Stimulated activated CD8-positive, alpha-beta memory T cell treated with anti-CD3 and anti-CD28 coated beads, Interleukin-15, amount 100 ng/mL, for 24 hours (primary cell): ENCODE measurements around the gene MXRA7.
A peak's percentile ranks its signal among the peaks of the same experiment; 100 is the strongest.
"Not testable (repeated sequence)": the region's sequence is repeated elsewhere in the genome, so short reads cannot be mapped to it uniquely, and the experiment has no call there.

Experiments used
- DNase-seq: peaks from one replicate; pipeline ENCODE4 v3.0.0-alpha.2; 2020; ENCODE audit warnings: low read depth

Gene MXRA7

DNA sequence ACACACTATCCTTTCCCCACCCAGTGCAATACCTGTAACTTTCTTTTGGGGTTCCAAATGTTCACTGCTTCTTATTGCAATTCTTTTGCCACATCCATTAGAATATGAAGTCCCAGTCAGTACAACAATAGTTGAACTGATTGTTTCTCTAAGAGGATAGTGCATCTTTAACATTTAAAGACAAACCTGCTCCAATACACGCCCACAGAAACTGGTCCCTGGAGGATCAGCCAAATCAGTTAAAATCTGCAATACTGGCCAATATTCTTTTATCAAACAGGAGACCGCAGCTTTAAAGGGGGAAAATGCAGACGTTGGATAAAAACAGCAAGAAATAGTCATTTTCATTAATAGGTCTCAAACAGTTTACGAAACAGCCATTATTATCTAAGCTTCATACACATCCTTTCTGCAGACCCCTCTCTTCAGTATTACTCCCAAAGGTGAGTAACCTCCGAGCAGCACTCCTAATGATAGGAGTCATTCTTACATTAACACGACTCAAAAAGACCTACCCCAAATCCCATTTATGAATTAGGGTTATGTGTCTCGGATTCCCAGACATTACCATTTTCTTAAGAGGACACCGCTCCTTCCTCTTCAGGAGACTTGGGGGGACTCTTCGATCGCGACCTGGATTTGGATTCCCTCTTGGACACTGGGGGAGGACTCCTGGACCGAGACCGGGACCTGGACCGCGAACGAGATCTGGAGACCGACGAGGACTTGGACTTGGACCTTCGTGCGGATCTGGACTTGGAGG, 25.0 kb upstream of the MXRA7 start:
- no peak for DNase-seq

GRCh38 chr17:76735006-76735405, 24.2 kb upstream of the MXRA7 start:
- no peak for DNase-seq

DNA sequence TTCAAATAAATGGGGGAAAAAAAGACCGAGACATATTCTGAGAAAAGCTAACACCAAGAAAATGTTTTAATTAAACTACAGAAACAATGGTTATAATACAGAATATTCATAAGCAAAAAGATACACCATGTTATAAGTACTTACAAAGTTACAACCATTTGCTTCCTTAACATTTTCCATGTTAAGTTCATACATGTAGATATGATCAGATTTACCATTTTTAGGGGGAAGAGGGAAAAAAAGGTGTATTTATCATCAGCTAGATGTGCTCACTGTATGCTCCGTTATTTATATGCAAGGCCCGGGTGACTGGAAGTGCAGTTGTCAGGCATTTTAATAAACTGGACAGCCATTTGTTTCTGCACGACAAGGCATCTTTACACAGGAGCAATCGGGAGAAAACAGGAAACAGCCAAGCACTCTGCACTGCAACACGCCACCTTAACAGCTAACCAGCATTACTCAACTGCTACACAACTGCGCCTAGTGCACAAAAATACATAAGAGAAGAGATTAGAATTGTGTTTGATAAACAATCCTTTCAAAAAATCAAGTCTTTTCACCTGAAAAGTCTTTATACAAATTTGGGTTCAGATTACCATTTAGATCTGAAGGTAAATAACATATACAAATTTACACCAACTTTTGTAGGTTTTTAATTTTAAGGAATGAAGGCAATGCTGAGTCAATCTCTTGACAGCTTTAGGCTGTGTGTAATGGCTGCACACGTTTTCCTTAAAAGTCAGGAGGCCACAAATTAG, 23.5 kb upstream of the MXRA7 start:
- DNase-seq: no peak

DNA sequence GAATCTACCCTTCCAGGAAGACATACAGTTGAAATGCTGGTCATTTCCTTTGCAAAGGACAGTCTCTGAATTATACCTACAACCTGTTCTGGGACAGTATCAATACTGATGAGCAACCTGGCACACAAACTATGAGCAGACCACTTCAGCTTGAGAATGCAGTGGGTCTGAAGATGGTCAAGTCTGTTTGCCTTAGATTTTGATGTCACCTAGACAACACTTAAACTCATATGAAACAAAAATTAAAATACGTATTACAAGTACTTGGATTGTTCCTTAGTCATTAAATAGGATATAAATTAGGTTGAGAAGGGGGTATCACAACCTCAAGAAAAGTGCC, 22.8 kb upstream of the MXRA7 start:
- DNase-seq: no peak

DNA sequence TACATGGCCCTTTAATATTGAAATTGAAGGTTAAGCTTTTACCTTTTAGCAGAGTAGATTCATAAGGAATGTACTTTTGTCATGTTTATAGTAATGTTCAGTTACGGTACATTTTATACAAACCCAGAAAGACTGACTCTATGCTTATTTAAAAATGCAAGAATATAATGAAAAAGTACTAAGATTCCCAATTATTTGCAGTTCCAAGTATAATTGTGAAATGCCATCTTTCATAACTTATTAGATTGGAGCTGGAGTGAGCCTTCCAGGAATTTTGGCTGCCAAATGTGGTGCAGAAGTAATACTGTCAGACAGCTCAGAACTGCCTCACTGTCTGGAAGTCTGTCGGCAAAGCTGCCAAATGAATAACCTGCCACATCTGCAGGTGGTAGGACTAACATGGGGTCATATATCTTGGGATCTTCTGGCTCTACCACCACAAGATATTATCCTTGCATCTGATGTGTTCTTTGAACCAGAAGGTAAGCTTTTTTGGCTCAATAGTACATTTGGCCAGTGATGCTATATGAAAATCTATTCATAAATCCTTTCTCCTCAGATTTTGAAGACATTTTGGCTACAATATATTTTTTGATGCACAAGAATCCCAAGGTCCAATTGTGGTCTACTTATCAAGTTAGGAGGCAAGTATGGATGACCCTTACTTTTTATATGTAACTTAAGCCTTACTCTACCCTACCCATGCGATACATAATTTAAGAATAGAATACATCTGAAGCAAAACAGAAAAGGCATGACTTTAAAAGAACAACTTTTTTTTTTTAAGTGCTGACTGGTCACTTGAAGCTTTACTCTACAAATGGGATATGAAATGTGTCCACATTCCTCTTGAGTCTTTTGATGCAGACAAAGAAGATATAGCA, 22.2 kb upstream of the MXRA7 start:
- DNase-seq: no peak

DNA sequence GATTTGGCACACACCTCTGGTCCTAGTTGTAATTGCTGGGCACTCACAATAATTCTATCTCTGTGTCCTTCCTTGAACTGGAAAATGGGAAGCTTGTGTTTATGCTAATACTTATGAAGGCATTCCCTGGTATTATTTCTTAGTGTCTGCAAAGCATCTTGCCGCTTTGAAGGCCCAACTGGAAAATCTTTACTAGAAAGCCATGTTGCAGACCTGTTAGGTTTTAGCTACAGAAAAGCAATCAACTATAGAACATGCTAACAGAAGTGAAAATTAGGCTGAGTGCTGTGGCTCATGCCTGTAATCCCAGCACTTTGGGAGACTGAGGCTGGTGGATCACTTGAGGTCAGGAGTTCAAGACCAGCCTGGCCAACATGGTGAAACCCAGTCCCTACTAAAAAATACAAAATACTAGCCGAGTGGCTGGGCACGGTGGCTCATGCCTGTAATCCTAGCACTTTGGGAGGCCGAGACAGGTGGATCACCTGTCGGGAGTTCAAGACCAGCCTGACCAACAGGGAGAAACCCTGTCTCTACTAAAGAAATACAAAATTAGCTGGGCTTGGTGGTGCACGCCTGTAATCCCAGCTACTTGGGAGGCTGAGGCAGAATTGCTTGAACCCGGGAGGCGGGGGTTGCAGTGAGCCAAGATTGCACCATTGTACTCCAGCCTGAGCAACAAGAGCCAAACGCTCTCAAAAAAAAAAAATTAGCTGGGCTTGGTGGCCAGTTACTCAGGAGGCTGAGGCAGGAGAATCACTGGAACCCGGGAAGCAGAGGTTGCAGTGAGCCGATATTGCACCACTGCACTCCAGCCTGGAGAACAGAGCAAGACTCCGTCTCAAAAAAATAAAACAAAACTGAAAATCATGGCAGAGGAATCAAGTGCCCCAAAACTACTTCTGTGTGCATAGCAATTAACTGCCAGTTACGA, 21.3 kb upstream of the MXRA7 start:
- DNase-seq: not testable (repeated sequence)

DNA sequence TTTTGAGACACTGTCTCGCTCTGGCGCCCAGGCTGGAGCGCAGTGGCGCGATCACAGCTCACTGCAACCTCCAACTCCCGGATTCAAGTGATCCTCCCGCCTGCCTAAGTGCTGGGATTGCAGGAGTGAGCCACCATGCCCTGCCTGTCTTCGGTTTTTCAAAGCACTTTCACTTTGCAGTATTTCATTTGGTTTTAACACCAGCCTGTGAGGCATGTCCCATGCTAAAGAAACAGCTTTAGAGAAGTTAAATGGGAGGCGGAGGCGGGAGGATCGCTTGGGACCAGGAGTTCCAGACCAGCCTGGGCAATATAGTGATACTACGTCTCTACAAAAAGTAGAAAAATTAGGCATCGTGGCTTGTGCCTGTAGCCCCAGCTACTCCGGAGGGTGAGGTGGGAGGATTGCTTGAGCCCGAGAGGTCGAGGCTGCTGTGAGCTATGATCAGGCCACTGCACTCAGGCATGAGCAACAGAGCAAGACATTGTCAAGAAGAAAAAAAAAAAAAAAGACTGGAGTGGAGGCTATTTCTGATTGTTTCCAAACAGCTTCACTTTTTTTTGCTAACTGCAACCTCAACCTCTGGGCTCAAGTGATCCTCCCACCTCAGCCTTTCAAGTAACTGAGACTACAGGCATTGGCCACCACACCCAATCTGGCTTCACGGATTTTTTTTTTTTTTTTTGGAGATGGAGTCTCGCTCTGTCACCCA, 17.1 kb upstream of the MXRA7 start:
- no peak for DNase-seq

- DNase-seq: peak; percentile 74
Measured at GRCh38 chr17:76726776-76727718, 16.3 kb upstream of the MXRA7 start, which contains the start of gene METTL23. TSS of gene METTL23 (plus strand) at chr17:76726839. CDS start at chr17:76729711, 2,872 bp downstream.

DNA sequence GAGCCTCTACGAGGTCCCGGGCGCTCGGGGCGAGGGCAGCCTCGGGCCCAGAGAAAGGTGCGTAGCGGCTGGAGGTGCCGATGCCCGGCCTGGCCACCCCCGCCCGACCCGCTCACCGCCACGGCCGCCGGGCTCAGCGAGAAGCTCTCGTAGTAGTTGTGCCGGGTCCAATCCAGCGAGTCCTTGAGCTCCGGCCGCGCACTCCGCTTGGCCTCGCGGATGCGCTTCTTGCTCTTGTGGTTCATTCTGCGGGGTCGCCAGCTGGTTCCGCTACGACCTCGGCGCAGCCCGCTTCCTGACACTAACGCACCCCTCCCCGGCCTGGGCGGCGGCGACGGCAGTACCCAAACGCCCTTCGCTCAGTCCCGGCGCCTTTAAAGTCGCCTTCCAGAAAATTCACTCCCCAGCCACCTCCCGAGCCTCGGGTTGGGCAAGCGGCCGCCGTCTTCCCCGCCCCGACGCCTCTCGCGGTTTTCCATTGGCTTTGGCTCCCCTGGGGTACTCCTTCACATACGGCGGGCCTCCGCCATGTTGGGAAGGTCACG, 15.5 kb upstream of the MXRA7 start, which contains the start of gene JMJD6:
Gene JMJD6, minus strand, starts transcription at position 376 of the 545 bp plus-strand sequence. Its CDS starts 131 bp downstream, at position 245.
- DNase-seq: no peak

DNA sequence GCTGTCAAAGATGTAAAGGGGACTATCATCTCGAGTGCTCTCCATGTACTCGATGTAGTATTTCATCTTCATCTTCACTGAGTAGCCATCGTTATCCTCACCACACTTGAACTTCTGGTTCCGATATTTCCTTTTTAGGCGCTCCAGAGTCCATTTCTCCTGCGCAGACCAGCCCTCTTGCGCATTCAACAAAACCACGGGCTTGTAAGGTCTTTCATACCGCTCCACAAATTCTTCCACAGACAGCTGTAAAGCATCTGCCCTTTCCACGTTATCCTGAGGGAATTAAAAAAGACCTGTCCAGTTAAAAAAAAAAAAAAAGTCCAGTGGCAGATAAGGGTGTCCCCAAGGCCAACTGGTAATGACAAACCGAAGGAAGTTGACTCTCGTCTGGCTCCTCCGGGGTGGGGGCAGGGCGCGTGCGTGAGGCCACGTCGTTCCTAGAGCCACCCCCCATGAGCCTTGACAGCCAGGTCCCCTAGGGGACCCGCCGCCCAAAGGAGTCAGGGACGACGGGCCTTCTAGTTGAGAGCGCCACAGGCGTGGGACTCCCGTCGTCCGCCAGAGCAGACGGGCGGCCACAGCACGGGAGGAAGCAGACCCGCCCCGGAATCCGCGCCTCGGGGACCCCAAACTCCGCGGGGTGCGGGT, 14.9 kb upstream of the MXRA7 start:
- DNase-seq: peak; percentile 43

GRCh38 chr17:76723812-76724211, 13.0 kb upstream of the MXRA7 start:
- DNase-seq: no peak

GRCh38 chr17:76722977-76723376, 12.2 kb upstream of the MXRA7 start:
- DNase-seq: not testable (repeated sequence)

- no peak for DNase-seq
Measured at GRCh38 chr17:76722279-76722678, 11.5 kb upstream of the MXRA7 start.

DNA sequence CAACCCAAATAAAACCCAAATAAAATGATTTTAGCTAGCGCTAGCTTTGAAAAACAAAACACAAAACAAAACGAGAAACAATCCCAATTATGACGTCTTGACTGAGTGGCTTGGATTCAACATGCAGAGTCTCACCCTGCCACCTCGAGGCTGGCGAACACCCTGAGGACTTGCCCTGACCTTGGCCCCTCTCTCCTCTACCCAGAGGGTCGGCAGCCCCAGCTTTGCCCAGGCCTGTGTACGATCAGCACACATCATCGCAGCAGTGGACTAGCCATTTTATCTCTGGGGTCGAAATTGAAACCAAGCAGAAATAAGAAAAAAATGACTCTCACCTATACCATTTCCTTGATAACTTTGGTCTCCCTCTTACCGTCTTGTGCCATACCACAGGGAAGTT, 10.7 kb upstream of the MXRA7 start:
- no peak for DNase-seq

DNA sequence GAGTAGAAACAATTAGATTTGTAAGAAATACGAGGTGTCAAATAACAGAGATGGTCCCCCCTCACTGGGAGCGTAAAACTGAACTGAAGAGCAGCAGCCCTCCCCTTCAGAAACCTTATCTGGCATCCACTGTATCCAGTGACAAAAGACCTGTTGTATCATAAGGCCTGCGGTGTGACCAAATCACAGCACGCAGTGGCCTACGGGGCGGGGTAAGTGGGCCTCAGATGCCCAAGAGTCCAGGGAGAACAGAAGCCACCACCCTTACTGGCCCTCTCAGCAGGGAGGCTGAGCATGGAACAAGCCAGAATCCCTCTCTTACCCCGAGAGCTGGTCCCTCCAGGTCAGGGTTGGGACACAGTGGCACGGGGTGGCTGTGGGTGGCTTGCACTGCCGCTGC, 10.2 kb upstream of the MXRA7 start:
- no peak for DNase-seq

DNA sequence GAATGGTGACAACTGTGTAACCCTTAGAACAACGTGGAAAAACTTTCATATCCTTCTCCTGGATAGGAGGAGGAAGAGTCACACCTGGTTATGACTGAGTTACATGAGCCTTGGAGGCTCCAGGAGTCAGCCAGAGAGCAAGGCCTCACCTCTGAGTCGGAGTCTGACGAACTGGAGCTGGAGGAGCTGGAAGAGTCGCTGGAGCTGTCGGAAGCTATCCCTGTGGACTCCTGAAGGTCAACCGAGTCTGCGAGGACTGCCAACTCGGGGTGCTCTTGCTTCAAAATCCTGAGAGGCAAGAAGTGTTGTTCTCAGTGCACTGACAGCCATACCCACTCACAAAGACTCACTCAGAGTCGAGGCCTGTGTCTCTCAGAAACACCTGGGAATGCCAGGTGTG, 9.4 kb upstream of the MXRA7 start:
- no peak for DNase-seq

GRCh38 chr17:76718516-76718915, 7.8 kb upstream of the MXRA7 start:
- no peak for DNase-seq

DNA sequence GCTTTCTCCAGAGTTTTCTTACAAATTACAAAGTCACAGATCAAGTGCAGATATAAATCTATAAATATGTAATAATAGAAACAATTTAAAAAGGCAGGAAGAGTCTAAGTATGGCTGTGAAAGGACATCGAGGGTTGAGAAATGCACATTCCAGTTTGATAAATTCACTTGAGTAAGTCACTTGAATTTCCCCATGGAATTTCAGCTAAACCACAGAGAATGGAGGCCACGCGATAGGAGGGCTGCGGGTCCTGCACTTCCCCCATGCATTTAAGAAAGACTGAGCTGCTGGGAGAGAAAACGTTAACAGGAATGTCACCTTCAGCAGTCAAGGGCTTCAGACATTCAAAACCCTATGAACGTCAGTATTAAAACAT, 6.1 kb upstream of the MXRA7 start:
- DNase-seq: no peak
